Stimulated activated CD4-positive, alpha-beta T cell treated with anti-CD3 and anti-CD28 coated beads, Interleukin-12 subunit alpha, Interleukin-12 subunit beta, amount 100 ng/mL, for 4 hours (primary cell): Measurements from ENCODE around the gene KBTBD8.

Experiments used
- DNase-seq: peaks from one replicate; pipeline ENCODE4 v3.0.0-alpha.2; 2020

Gene KBTBD8

GRCh38 chr3:66998113-66998903 is at the start of gene KBTBD8:
TSS of gene KBTBD8 (plus strand) at chr3:66998307. CDS start at chr3:66998356, 49 bp downstream.
- peak; percentile 92 for DNase-seq

GRCh38 chr3:66948838-66949237 is 49.3 kb upstream of the KBTBD8 start:
- no peak for DNase-seq

- DNase-seq, result no peak
Observed at GRCh38 chr3:66949898-66950297, 48.2 kb upstream of the KBTBD8 start.

GRCh38 chr3:66952357-66952756 is 45.8 kb upstream of the KBTBD8 start:
- DNase-seq, result no peak

- DNase-seq, result no peak
Observed at GRCh38 chr3:66953934-66954445, 44.1 kb upstream of the KBTBD8 start.

GRCh38 chr3:66956742-66957141 is 41.4 kb upstream of the KBTBD8 start:
- no peak for DNase-seq

- DNase-seq, result no peak
Observed at GRCh38 chr3:66957367-66957766, 40.7 kb upstream of the KBTBD8 start.

GRCh38 chr3:66958067-66958466 is 40.0 kb upstream of the KBTBD8 start:
- no peak for DNase-seq

- DNase-seq, result no peak
Observed at GRCh38 chr3:66962664-66963063, 35.4 kb upstream of the KBTBD8 start.

GRCh38 chr3:66971245-66971644 is 26.9 kb upstream of the KBTBD8 start:
- DNase-seq, result no peak

- DNase-seq, result peak; percentile 45
Observed at GRCh38 chr3:66971891-66972551, 26.1 kb upstream of the KBTBD8 start.

- DNase-seq, result no peak
Observed at GRCh38 chr3:66980791-66981190, 17.3 kb upstream of the KBTBD8 start.

GRCh38 chr3:66983101-66983500 is 15.0 kb upstream of the KBTBD8 start:
- no peak for DNase-seq

GRCh38 chr3:66985336-66985920 is 12.7 kb upstream of the KBTBD8 start:
- DNase-seq, result no peak

GRCh38 chr3:66986406-66986805 is 11.7 kb upstream of the KBTBD8 start:
- DNase-seq, result no peak

GRCh38 chr3:66989241-66989640 is 8.9 kb upstream of the KBTBD8 start:
- no peak for DNase-seq

- DNase-seq, result no peak
Observed at GRCh38 chr3:66989860-66990696, 8.0 kb upstream of the KBTBD8 start.

- no peak for DNase-seq
Observed at GRCh38 chr3:66991459-66991858, 6.6 kb upstream of the KBTBD8 start.

GRCh38 chr3:66993082-66993481 is 5.0 kb upstream of the KBTBD8 start:
- no peak for DNase-seq

- DNase-seq, result no peak
Observed at GRCh38 chr3:66994588-66994987, 3.5 kb upstream of the KBTBD8 start.

- no peak for DNase-seq
Observed at GRCh38 chr3:66996696-66997095, 1.4 kb upstream of the KBTBD8 start.

GRCh38 chr3:66997560-66998112 is 471 bp upstream of the KBTBD8 start:
- DNase-seq, result no peak

GRCh38 chr3:66998904-66999235 is 763 bp downstream of the KBTBD8 start:
- DNase-seq, result no peak
